Activated naive CD8-positive, alpha-beta T cell treated with anti-CD3 and anti-CD28 coated beads for 36 hours (primary cell): ENCODE data around the gene HOXD9. TPM values are rescaled to one million over a fixed set of nuclear protein-coding genes. Genes with fewer than 3 reads are reported as not detected.
A peak's percentile ranks its signal among the peaks of the same experiment; 100 is the strongest.

Experiments used
- DNase-seq: peaks from one replicate; pipeline ENCODE4 v3.0.0; 2021
- H3K27ac Mint-ChIP-seq: one replicate; pipeline ENCODE4 v1.8.0; 2022; ENCODE audit warnings: mild to moderate bottlenecking, moderate library complexity, mixed read lengths
- H3K27me3 Mint-ChIP-seq: one replicate; pipeline ENCODE4 v1.8.0; 2022; ENCODE audit warnings: mild to moderate bottlenecking, mixed read lengths
- H3K36me3 Mint-ChIP-seq: one replicate; pipeline ENCODE4 v1.8.0; 2021; ENCODE audit warnings: mild to moderate bottlenecking, mixed read lengths
- H3K4me1 Mint-ChIP-seq: one replicate; pipeline ENCODE4 v1.8.0; 2021; ENCODE audit warnings: mixed read lengths
- H3K4me3 Mint-ChIP-seq: one replicate; pipeline ENCODE4 v1.8.0; 2022; ENCODE audit warnings: mild to moderate bottlenecking, moderate library complexity, mixed read lengths
- H3K9me3 Mint-ChIP-seq: one replicate; pipeline ENCODE4 v1.8.0; 2022; ENCODE audit warnings: mixed read lengths
- total RNA-seq, 2 experiments: library from RNA; stranded (reverse); gene quantifications; one replicate each; pipeline ENCODE4 v1.2.3, GENCODE V29; 2021

Gene HOXD9
- total RNA-seq, 2 experiments from 2014 or later: not detected

DNA sequence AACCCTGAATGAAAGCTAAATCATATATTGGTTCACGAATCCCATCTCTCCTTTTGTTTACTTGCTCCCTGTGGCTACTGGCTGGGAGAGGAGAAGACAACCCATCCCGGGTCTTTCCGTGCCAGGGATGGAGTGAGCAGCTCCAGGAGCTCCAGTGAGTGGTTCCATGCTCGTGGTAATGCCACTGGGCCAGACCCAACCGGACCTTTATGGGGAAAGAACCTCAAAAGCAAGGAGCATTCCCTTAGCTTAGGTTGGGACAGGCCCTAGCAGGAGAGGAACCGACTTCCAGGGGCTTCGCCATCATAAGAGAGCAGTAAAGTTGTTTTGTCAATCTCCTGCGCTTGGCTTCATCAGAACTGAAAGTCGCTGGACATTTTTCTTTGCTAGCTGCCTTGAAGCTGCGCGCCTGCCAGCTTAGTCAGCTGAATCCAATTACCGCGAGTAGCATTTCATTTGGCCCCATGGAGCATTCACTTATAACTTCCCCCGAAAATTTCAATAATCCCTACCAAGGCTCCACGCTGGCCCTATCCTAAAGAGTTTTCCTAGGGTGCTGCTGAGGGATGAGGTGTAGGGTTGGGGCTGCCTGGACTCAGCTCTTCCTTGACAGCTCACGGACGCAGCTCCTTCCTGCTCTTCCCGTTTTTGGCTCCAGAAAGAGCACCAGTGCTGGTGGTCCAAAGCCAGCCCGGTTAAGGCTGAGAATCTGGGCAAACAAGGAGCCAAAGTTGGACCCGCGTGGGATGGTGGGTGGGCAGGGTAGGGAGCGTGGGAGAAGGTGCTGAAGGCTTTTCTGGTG lies 39.5 kb downstream of the HOXD9 start:
- Mint-ChIP-seq H3K36me3 (no peaks in the 10 kb centered on the region), H3K4me1 (peaks cover 22% of the 10 kb centered on the region), H3K27ac (no peak overlapping the region), H3K9me3 (peaks cover 12% of the 10 kb centered on the region), H3K27me3 (peaks cover 95% of the 10 kb centered on the region), H3K4me3 (no peak overlapping the region)
- no peak for DNase-seq

DNA sequence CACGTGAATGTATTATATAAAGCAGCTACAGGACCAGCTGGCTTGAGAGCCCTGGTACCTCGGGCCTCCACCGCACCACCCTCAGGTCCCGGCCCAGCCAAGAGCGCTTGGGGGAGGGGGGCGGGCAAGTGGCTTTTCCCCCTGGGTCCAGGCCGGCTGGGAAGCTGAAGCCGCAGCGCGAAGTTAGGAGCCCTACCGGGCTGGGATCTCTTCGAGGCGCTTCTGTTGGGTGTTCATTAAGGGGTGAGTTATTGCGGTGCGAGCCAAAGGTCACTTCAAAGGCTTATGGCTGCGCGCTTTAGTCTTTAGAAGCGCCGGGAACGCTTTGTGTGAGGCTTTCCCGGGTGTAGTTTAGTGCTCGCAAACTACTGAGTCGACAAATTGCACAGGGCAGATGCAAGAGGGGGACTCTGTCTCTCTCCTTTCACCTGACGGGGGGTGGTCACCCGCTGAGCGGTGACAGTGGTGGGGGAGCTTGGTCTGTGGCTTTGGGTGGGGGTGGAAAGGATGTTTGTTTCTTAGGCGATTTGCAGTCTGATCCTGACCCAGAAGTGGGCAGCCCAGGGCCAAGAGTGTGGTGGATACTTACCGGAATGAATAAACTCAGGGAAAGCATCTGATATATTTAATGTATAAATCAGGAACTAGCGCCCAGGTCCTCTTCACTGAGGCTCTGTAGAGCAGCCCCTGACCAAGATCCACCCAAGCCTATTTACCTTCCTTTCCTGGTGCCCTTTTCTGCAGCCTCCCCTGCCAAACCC lies 40.6 kb downstream of the HOXD9 start:
- no peak for DNase-seq
- no peaks in the 10 kb centered on the region for H3K36me3 Mint-ChIP-seq
- peaks cover 16% of the 10 kb centered on the region for H3K4me1 Mint-ChIP-seq
- H3K9me3 Mint-ChIP-seq: peaks cover 12% of the 10 kb centered on the region
- no peak overlapping the region for H3K4me3 Mint-ChIP-seq
- H3K27me3 Mint-ChIP-seq: peaks cover 97% of the 10 kb centered on the region
- no peak overlapping the region for H3K27ac Mint-ChIP-seq

DNA sequence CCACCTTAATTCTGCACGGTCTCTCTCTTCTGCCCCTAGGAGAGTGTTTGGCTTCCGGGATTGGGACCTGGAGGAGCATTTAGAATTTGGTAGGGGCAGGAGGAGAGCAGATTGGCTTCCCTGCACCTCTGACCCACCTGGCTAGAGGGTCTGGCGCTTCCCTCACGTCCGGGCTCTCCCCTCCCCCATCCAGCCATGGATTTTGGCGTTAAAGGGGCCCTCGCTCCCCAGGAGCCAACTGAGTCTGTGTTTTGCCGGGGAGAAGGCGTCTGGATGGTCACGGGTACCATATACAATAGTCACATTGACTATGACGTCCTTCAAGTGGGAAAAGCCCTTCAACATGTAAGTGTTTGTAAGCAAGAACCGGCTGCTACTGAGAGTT lies 41.1 kb downstream of the HOXD9 start:
- no peak overlapping the region for H3K4me3 Mint-ChIP-seq

DNA sequence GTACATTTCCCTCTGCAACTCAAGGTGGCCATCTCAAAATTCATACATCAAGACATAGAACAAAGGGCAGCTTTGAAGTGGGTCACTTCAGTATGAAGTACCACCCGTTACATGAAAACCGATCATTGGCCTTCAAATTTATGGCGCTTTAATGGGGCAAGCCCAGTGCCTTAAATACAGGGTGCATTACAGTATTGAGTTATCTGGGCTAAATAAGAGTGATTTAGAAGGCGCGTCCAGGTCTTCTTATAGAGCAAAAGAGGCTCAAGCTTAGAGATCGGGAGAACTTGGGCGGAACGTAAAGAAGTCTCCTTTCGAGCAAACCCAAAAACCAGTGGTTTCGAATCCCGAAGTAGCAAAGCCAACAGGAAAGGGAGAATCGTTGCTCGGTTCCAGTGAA lies 41.7 kb downstream of the HOXD9 start:
- Mint-ChIP-seq H3K27ac (no peak overlapping the region), H3K9me3 (peaks cover 12% of the 10 kb centered on the region), H3K4me3 (no peak overlapping the region), H3K36me3 (no peaks in the 10 kb centered on the region), H3K27me3 (peaks cover 95% of the 10 kb centered on the region), H3K4me1 (peaks cover 13% of the 10 kb centered on the region)
- no peak for DNase-seq

More for the DNA sequence above, 41.1 kb downstream of the HOXD9 start:
- DNase-seq: no peak
- no peaks in the 10 kb centered on the region for H3K36me3 Mint-ChIP-seq
- H3K4me1 Mint-ChIP-seq: peaks cover 13% of the 10 kb centered on the region
- H3K27me3 Mint-ChIP-seq: peaks cover 96% of the 10 kb centered on the region
- peaks cover 12% of the 10 kb centered on the region for H3K9me3 Mint-ChIP-seq
- no peak overlapping the region for H3K27ac Mint-ChIP-seq

DNA sequence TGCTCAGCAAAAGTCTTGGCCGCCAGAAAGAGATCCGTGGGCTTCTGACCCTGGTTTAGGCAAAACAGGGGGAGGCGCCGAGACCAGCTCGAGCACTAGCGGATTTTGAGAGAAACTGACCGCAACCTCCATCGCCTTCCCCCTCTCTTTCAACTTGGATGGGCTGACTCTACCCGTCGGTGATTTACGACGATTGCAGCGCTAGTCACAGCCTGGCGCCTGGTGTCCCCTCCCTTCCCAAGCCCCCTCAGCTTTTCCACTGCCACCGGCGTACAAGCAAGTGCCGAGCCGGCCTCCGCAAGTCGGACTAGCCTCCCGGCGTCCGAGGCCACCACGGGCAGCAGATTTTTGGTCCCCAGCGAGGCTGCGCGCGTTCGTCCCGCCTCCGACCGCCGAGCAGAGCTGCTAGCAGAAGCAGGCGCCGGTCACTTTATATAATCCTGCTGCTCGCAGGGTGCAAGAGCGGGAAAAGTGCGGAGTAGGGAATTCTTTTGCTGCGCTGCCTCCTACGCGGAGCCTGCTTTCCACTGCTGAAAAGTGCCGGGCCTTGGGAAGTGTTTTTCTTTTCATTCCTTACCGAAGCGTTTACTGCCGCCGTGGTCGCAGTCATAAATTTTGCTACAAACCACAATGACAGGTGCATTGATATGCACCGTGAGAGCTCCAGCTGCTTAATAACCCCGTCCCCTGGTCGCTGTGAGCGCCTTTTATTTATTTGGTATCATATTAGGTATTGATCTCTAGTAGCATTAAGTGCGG lies 42.3 kb downstream of the HOXD9 start:
- Mint-ChIP-seq H3K9me3 (peaks cover 12% of the 10 kb centered on the region), H3K36me3 (no peaks in the 10 kb centered on the region), H3K27ac (no peak overlapping the region), H3K4me3 (peak overlapping the region; percentile 2), H3K4me1 (peaks cover 11% of the 10 kb centered on the region), H3K27me3 (peaks cover 95% of the 10 kb centered on the region)
- no peak for DNase-seq

DNA sequence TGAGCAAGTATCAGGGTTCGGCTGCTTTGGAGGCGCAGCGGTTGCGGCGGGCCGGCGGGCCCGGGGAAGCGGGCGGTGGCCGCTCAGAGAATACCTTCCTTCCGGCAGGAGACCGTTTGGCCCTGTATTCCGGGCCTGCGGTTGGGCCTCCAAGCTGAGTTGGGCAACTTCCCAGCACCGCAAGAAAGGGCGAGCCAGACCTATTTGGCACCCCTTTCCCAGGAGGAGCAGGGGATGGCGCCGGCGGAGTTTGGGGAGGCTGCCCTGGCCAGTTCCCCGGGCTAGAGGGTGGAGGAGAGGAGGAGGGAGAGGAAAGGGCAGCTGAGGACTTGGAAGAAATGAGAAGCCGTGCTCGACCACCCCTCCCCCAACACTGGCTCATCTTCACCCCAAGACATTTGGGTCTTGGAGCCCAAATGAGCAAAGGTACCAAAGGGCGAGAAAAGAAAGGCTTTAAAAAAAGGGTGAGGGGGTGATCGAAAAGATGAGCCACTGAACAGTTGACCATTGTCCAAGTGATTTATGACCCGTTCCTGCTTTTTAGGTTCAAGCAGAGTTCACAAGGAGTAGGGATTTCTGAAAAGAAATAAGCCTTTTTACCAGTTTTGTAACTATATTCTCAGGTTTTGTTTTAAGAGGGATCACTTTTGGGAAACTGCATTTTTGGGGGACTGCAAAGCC lies 43.0 kb downstream of the HOXD9 start:
- H3K4me3 Mint-ChIP-seq: no peak overlapping the region
- no peak overlapping the region for H3K27ac Mint-ChIP-seq
- no peak for DNase-seq
- H3K36me3 Mint-ChIP-seq: no peaks in the 10 kb centered on the region
- peaks cover 11% of the 10 kb centered on the region for H3K4me1 Mint-ChIP-seq
- peaks cover 95% of the 10 kb centered on the region for H3K27me3 Mint-ChIP-seq
- peaks cover 12% of the 10 kb centered on the region for H3K9me3 Mint-ChIP-seq

DNA sequence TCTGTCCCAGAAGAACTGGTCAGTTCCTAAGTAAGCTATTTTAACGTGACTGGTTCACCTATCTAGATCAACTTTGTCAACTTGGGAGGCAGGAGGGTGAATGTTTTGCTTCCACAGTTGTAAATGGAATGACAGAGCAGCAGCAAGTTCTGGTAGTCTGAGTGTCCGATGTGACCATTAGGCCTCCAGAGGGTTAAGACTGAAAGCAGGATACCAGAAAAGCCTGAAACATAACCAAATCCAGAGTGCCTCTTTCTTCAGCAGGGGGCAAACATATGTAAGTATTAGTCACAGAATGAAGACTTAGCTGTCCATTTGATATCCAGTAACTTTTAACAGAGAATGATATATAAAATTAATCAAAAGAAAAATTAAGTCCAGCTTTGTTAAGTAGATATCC lies 43.8 kb downstream of the HOXD9 start:
- H3K27me3 Mint-ChIP-seq: peaks cover 95% of the 10 kb centered on the region
- no peak overlapping the region for H3K4me3 Mint-ChIP-seq
- H3K36me3 Mint-ChIP-seq: no peaks in the 10 kb centered on the region
- peaks cover 12% of the 10 kb centered on the region for H3K9me3 Mint-ChIP-seq
- peaks cover 7% of the 10 kb centered on the region for H3K4me1 Mint-ChIP-seq
- H3K27ac Mint-ChIP-seq: no peak overlapping the region
- no peak for DNase-seq

DNA sequence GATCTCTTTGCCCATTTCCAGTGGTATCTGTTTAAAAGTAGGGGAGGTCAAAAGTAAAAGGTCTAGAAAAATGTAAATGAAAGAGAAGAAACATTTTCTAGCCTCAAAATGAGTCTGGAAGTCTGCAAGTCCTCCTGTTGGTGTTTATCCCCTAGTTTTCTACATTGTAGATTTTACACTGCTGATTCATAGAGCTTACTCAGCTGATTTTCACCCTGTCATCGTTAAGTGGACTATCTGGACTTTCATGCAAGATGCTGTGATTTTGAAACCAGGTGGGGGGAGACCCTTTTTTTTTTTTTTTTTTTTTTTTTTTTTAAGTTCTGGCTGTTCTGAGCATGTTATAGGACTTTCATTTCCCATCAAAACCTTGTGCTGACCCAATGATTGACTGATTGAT lies 44.9 kb downstream of the HOXD9 start:
- no peaks in the 10 kb centered on the region for H3K36me3 Mint-ChIP-seq

DNA sequence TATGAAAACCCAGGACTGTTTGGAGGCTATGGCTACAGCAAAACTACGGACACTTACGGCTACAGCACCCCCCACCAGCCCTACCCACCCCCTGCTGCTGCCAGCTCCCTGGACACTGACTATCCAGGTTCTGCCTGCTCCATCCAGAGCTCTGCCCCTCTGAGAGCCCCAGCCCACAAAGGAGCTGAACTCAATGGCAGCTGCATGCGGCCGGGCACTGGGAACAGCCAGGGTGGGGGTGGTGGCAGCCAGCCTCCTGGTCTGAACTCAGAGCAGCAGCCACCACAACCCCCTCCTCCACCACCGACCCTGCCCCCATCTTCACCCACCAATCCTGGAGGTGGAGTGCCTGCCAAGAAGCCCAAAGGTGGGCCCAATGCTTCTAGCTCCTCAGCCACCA lies 46.7 kb downstream of the HOXD9 start:
- H3K4me3 Mint-ChIP-seq: no peak overlapping the region
- H3K9me3 Mint-ChIP-seq: peaks cover 5% of the 10 kb centered on the region
- peaks cover 95% of the 10 kb centered on the region for H3K27me3 Mint-ChIP-seq
- H3K36me3 Mint-ChIP-seq: peaks cover 1% of the 10 kb centered on the region
- H3K4me1 Mint-ChIP-seq: peaks cover 15% of the 10 kb centered on the region
- no peak overlapping the region for H3K27ac Mint-ChIP-seq
- no peak for DNase-seq

More for the DNA sequence above, 44.9 kb downstream of the HOXD9 start:
- Mint-ChIP-seq H3K4me3 (no peak overlapping the region), H3K9me3 (peaks cover 11% of the 10 kb centered on the region), H3K4me1 (peaks cover 6% of the 10 kb centered on the region), H3K27ac (no peak overlapping the region), H3K27me3 (peaks cover 95% of the 10 kb centered on the region)
- no peak for DNase-seq

DNA sequence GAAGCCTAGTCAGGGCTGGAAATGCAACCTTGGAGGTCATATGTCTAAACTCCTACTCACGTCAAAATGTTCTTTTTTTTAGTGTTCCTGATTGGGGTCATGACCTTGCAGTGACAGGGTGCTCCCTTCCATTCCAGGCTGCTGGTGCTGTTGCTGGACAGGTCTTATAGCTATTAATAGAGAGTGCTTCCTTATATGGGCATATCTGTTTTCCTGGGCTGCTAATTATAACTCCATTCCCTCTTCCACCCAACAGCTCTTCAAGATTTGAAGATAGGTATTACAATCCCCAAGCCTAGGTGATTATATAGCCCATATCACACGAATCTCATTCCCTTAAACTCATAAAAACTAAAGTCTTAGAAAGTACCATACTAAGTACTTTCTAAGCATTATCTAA lies 47.2 kb downstream of the HOXD9 start:
- Mint-ChIP-seq H3K4me1 (peaks cover 14% of the 10 kb centered on the region), H3K4me3 (no peak overlapping the region), H3K36me3 (peaks cover 1% of the 10 kb centered on the region)

DNA sequence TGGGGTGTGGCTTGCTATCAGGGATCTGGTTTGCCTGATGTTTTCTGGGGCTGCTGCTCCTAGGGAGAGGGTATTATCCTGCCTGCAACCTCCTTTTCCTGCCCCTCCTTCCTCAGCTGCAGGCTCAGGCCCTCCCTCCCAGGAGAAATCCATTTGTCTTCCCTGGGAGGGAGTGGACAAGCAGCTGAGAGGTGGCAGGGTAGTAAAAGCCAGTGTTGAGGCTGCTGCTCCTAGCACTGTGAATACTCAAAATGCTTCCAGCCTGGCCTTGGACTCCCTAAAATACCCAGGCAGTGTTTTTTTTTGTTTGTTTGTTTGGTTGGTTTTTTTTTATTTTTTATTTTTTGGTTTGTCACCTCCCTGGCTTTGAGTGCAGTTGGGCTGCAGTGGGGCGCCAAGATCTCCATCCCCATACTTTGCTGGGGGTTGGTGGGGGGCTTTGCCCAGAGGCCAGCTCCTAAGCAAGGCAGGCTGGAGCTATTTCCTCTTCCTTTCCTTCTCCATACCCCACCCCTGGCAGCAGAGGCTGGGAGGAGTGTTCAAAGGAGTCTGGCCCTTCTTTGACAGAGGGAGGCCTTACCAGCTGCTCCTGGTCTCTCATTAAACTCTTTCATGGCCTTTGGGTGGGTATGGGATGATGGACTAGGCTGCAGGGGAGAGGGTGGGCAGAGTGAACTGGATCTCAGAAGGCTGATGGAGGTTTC lies 48.2 kb downstream of the HOXD9 start:
- H3K36me3 Mint-ChIP-seq: peaks cover 1% of the 10 kb centered on the region
- peaks cover 95% of the 10 kb centered on the region for H3K27me3 Mint-ChIP-seq
- H3K9me3 Mint-ChIP-seq: peaks cover 3% of the 10 kb centered on the region
- DNase-seq: no peak
- H3K4me1 Mint-ChIP-seq: peaks cover 18% of the 10 kb centered on the region
- no peak overlapping the region for H3K4me3 Mint-ChIP-seq
- no peak overlapping the region for H3K27ac Mint-ChIP-seq

More for the DNA sequence above, 47.2 kb downstream of the HOXD9 start:
- DNase-seq: no peak
- peaks cover 95% of the 10 kb centered on the region for H3K27me3 Mint-ChIP-seq
- H3K27ac Mint-ChIP-seq: no peak overlapping the region
- peaks cover 3% of the 10 kb centered on the region for H3K9me3 Mint-ChIP-seq

DNA sequence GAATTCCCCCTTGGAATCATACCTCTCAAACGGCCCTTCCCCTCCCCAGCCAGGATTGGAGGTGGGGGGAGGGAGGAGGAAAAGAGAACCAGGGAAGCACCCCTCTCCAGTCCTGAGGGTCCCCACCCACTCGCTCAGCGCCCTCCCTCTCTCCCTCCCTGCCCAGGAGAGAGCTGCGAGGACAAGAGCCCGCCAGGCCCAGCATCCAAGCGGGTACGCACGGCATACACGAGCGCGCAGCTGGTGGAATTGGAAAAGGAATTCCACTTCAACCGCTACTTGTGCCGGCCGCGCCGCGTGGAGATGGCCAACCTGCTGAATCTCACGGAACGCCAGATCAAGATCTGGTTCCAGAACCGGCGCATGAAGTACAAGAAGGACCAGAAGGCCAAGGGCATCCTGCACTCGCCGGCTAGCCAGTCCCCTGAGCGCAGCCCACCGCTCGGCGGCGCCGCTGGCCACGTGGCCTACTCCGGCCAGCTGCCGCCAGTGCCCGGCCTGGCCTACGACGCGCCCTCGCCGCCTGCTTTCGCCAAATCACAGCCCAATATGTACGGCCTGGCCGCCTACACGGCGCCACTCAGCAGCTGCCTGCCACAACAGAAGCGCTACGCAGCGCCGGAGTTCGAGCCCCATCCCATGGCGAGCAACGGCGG lies 49.0 kb downstream of the HOXD9 start:
- DNase-seq: no peak
- Mint-ChIP-seq H3K36me3 (peaks cover 1% of the 10 kb centered on the region), H3K27me3 (peaks cover 97% of the 10 kb centered on the region), H3K27ac (no peak overlapping the region), H3K4me1 (peaks cover 21% of the 10 kb centered on the region), H3K9me3 (peaks cover 3% of the 10 kb centered on the region), H3K4me3 (no peak overlapping the region)

DNA sequence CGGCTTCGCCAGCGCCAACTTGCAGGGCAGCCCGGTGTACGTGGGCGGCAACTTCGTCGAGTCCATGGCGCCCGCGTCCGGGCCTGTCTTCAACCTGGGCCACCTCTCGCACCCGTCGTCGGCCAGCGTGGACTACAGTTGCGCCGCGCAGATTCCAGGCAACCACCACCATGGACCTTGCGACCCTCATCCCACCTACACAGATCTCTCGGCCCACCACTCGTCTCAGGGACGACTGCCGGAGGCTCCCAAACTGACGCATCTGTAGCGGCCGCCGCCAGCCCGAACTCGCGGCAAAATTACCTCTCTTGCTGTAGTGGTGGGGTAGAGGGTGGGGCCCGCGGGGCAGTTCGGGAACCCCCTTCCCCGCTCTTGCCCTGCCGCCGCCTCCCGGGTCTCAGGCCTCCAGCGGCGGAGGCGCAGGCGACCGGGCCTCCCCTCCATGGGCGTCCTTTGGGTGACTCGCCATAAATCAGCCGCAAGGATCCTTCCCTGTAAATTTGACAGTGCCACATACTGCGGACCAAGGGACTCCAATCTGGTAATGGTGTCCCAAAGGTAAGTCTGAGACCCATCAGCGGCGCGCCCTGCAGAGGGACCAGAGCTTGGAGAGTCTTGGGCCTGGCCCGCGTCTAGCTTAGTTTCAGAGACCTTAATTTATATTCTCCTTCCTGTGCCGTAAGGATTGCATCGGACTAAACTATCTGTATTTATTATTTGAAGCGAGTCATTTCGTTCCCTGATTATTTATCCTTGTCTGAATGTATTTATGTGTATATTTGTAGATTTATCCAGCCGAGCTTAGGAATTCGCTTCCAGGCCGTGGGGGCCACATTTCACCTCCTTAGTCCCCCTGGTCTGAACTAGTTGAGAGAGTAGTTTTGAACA lies 49.7 kb downstream of the HOXD9 start:
- Mint-ChIP-seq H3K4me3 (no peak overlapping the region), H3K36me3 (peaks cover 1% of the 10 kb centered on the region), H3K27me3 (peaks cover 97% of the 10 kb centered on the region), H3K9me3 (peaks cover 3% of the 10 kb centered on the region), H3K27ac (no peak overlapping the region), H3K4me1 (peaks cover 24% of the 10 kb centered on the region)
- DNase-seq: no peak
